Urothelium cell line (cell line): ENCODE results near the gene SRBD1.
"Not testable (repeated sequence)": the region's sequence is repeated elsewhere in the genome, so short reads cannot be mapped to it uniquely, and the experiment has no call there.

Experiments used
- DNase-seq: peaks from one replicate; pipeline ENCODE4 v3.0.0; 2011; ENCODE audit warnings: low spot score, mixed read lengths
- FAIRE-seq: peaks from 2 replicates; lab custom pipeline; 2011; peaks lifted over from hg19 to GRCh38; lab: Jason Lieb, UNC

The SRBD1 gene

DNA sequence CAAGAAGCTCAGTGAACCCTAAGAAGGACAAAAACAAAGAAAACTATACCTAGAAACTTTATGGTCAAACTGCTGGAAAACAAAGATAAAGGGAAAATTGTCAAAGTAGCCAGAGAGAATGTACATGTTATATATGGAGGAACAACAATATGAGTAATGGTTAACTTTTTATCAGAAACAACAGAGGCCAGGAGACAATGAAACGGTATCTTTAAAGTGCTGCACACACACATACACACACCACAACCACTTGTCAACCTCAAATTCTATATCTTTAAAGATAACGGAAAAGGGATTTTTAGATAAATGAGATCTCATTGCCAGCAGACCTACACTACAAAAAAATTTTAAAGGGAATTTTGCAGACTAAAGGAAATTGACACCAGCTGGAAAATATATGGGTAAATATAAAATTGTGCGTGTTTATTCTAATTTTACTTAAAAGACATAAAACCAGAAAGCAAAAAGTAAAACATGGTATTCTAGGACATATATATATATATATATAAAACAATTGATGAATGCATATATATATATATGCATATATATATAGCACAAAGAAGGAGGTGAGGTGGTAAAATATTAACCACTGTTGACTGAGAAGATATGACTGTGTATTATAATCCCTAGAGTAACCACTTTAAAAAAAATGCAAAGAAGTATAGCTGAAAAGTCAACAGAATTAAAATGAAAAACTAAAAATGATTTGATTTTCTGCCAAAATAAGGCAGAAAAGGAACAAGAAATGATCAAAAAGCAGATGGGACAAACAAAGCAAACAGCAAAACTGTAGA lies 172.0 kb downstream of the SRBD1 start:
- FAIRE-seq, result no peak
- no peak for DNase-seq

DNA sequence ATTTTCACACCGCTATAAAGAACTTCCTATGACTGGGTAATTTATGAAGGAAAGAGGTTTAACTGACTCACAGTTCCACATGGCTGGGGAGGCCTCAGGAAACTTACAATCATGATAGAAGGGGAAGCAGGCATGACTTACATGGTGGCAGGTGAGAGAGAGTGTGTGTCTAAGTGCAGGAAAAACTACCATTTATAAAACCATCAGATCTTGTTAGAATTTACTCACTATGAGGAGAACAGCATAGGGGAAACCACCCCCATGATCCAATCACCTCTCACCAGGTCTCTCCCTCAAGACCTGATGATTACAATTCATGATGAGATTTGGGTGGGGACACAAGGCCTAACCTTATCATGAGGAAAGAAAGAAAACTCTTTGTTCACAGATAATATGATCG lies 174.6 kb downstream of the SRBD1 start:
- FAIRE-seq, result no peak
- no peak for DNase-seq

DNA sequence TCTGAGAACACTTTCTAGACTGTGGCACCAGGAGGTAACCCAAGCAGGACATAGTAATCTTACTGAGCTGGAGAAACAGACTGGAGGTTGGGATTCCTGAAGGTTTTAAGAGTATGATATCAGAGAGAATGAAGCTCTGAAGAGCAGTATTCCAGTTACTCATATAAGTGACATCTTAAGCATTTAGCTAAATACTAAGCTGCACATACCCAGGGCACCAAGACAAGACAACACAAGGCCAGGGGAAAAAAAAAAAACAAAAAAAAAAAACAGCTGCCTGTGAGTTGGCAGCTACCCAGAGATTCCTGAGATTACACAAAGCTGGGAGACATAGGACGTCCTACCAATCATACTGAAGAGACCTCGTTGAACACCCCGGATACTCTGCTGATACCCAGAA lies 175.8 kb downstream of the SRBD1 start:
- FAIRE-seq, result no peak
- DNase-seq, result peak; percentile 52

DNA sequence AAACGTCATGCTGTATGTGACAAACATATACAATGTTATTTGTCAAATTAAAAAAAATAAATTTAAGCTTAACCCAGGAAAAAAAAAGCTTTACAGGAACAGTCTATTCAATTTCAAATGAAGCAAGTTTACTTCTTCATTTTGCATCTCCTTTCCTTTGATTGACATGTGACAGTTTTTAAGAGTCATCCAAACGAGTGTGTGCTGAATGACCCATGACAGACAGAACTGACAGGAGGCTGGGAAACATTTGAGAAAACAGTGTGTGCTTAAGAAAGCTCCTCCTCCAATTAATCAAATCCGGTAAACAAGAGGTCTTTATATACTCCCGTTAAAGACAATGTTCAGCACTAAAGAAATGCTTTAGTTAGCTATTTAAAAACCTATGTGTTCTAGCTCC lies 177.7 kb downstream of the SRBD1 start:
- no peak for DNase-seq
- FAIRE-seq, result no peak

DNA sequence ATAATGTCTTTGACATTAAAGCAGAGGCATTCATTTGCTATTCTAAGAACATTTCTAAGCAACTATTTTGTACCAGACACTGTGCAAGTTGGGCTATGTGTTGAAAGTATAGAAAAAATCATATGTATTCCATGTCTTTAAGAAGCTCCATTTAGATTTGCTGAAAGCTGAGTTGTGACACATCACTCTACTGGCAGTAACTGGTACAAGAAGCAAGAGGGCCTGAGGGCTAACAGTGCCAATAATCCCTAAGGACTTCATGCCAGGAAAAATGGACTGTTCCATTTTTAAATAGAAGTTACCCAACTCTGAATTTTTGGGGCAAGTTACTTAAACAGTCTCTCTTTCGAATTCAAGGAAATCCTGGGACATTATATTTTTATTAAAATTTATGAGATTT lies 178.7 kb downstream of the SRBD1 start:
- FAIRE-seq (no peak), DNase-seq (no peak)

DNA sequence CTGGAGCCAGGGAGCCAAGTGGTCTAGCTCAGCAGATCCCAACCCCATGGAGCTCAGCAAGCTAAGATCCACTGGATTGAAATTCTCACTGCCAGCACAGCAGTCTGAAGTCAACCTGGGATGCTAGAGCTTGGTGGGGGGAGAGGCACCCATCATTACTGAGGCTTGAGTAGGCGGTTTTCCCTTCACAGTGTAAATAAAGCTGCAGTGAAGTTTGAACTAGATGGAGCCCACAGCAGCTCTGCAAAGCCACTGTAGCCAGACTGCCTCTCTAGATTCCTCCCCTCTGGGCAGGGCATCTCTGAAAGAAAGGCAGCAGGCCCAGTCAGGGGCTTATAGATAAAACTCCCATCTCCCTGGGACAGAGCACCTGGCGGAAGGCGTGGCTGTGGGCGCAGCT lies 185.0 kb downstream of the SRBD1 start:
- not testable (repeated sequence) for DNase-seq

DNA sequence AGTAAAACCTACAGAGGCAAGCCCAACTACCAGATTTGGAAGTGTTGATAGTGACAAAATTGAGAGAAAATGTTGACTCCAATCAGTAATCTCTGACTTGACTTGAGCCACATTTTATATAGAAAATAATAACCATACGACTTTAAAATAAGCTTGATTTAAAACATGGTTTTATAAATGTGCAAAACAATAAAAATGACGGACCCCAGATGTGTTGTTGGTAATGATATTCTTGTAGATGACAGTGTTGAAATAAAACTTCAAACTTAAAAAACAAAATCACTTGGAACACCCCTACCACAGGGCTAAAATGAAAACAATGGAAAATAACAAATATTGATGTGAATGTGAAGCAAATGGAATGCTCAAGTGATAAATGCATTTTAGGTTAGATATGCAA lies 188.1 kb downstream of the SRBD1 start:
- no peak for FAIRE-seq
- no peak for DNase-seq

More for the DNA sequence above, 185.0 kb downstream of the SRBD1 start:
- not testable (repeated sequence) for FAIRE-seq

DNA sequence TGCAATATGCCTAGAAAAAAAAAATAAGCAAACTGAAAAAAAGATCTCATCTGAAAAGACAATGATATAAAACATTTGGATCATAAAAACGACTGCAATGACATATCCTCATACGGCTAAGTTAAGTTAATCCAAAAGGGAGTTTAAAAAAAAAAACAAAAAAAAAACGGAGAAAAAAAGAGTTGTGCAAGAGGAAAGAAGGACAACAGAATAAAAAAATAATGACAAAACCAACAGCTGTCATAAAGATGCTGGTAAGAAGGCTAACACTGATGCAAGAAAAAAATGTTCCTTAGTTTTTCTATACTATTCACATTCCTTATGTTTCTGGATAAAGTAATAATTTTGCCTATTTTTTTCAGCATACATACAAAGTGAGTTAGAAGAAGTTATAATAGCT lies 192.5 kb downstream of the SRBD1 start:
- FAIRE-seq, result no peak
- DNase-seq, result no peak

DNA sequence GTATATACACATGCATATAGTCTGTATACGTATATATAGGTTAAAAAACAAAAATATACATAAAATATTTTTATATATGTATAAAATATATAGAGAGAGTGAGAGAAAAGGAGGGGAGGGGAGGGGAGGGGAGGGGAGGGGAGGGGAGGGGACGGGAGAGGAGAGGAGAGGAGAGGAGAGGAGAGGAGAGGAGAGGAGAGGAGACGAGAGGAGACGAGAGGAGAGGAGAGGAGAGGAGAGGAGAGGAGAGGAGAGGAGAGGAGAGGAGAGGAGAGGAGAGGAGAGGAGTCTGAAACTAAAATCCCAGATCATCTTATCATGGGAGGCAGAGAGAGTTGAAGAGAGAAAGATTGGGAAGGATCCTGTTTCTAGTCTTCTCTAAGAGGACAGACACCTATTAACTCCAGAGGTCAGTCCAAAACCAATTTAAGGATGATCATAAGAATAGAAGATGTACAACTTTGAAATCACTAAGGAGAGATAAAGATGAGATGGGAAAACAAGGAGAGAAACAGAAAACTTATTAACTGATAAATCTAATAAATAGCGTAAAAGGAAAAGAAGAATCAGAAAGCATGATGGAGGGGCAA lies 195.4 kb downstream of the SRBD1 start:
- no peak for DNase-seq
- FAIRE-seq, result no peak

DNA sequence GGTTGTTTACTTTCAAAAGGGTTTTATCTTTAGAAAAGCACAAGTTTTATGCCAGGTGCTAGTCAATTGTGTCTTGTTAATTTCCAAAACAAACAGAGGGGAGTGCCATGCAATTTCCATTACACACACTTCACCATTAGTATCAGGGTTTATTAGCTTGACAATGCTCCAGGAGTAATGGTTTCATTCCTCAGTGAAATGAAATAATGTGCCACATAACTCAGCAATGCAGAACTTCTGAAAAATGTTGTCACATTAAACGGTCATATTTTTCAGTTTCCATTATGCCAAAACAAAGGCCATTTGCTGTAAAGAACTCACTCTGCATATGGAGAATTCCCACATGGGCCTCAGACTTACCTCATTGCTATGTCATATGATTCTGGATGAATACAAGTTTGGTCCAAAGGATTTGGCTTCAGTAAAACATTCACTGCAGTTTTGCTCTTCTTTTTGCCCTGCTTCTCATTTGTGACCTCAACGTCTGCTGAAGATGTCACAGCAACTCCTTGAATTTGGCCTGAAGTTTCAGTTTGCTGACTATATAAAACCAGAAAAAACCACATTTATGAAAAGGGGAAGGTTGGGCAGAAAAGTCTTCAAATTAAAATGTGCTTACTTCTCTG lies 198.2 kb downstream of the SRBD1 start:
- DNase-seq, result no peak
- FAIRE-seq, result no peak

DNA sequence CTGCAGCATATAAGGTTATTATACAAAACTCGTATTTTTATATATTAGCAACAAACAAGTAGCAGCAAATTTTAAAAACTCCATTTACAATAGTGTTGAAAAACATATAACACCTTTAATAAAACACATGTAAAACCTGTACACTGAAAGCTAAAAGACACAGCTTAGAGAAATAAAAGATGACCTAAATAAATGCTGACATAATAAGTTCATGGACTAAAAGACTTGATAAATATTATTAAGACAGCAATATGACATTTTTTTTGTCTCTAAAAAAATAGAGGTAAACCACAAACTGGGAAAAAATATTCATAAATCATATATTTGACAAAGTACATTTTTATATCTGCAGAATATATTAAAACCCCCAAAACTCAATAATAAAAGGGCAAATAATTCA lies 201.4 kb downstream of the SRBD1 start:
- no peak for FAIRE-seq
- DNase-seq, result no peak

DNA sequence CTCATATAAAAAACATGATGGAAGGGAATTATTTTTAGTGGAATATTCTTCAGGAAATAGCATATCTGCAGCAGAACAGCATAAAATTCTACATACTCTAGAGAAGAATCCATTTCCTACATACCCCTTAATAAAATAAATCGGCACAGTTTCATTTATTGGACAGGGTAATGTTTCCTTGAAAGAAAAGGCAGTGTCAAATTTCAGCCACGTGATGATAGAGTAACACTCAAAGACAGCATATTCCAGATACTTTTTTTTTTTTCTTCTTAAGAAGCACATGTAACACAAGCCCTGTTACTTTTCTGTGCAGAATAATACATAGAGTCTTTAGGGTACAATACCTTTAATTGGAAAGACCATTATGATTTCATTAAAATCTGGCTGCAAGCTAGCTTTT lies 204.4 kb downstream of the SRBD1 start:
- DNase-seq, result no peak
- no peak for FAIRE-seq

DNA sequence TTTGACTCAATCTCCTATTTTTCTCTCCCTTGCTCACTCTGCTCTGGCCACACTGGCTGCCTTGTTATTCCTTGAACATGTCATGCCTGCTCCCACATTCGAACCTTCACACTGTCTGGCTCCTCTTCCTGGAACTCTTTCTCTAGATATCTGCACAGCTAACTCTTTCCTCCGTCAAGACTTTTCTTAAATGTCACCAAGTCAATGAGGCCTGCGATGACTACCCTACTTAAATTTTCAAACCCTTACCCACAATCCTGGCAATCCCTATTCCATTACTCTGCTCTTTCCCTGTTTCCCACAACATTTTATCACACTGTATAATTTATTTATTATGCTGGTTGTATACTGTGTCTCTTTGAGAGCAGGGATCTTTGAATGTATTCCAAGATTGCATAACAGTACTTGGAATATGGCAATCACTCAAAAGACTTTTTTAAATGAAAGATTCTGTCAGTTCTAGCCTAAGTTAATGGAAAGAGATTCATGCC lies 206.2 kb downstream of the SRBD1 start:
- FAIRE-seq (no peak), DNase-seq (no peak)

DNA sequence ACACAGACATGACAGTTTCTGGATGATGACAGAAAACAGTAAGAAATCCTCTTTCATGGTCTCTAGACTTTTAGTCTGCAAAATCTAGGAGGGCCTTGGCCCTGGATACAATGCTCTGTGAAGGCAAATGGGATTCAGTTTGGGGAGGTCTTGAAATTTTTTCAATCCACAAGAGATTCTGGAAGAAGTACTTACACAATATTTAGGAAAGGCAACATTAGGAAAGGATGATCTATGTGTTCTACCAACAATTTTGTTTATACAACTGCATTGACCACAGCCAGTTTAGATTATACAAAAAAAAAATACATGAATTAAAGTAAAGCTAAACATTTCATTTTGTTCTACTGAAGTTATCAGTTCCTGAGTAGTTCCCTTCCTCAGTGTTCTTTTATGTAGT lies 208.0 kb downstream of the SRBD1 start:
- no peak for DNase-seq
- no peak for FAIRE-seq

DNA sequence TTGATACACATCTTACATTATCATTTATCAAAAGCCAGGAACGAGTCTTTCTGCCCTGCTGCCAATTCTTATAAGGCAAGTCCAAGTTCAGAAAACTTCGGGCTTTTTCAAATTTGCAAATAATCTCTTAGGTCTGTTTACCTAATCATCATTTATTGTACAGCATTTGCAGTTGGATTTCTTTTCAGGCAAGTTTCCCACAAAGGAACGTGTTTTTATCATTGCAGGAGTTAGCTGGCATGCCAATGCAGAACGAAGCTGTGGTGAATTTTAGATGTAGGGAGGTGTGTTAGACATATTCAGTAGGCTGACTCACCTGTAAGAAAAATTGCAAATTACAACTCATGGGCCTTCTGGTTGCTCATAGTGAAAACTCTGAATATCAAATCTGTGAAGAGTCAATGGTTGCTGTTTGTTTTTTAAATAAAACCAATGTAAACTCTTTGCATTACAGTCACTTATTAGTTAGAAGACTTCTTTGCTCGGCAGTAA lies 209.6 kb downstream of the SRBD1 start:
- FAIRE-seq, result no peak
- no peak for DNase-seq

DNA sequence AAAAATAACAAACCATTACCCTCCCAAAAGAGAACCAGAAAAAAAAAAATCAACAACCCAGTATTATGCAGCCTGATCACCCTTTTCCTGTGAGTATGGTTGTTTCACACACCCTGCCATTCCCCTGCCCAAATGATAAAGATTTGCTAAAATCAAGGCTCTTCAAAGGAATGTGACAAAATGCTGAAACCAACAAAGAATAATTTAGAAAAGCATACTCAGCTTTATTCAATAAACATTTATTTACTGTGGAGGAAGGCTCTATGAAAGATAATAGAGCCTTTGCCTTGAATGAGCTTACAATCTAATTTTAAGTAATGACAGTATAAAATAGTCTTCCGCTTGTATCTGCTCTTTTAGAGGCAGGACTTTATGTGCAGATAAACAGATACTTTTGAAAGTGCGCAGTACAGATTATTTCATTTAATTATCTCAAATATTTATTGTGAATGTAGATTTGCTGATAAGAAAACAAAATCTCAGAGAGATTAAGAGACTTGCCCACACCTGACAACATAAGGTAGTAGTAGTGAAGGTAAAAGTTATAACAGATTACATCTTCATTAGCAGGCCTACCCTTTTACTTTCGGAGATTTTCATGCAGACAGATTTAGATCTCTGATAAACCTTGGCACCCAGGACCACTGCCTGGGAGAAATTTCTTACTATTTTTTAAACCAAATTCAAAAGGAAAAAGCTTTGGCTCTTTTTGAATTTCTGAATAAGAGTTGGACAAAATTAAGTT lies 211.9 kb downstream of the SRBD1 start:
- no peak for DNase-seq
- FAIRE-seq, result no peak

DNA sequence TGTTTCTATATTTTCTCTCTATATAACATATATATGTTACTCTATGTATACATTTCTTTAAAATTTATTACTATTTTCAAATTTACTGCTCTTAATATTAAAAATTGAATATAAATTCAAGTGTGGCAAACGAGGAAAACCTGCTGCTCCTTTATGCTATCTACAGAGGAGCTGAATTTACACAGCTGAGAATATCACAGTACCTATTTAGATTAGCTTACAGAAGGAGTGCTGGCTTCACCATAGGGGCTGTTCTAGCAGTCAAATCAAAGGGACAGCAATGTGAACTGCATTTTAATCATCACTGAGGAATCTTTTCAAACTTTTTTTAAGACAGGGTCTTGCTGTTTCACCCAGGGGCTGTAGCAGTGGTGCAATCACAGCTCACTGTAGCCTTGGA lies 213.8 kb downstream of the SRBD1 start:
- FAIRE-seq (no peak), DNase-seq (no peak)

DNA sequence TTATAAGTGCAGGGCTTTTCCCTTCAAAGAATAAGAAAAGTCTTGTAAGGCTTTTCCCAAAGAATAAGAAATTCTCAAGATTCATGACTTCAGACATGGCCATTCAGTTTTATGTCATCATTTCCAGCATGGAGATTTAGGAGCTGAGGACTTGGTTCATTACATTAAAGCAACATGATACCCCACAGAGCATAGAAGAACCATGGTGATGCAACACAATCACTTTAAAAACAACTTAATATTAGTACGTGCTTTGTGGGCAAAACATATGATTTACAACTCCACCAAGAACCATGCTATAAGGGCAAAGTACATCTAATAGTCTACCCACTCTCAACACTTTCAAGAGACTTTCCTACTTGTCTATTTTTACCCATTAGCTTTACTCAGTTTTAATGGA lies 214.4 kb downstream of the SRBD1 start:
- DNase-seq, result no peak
- no peak for FAIRE-seq

DNA sequence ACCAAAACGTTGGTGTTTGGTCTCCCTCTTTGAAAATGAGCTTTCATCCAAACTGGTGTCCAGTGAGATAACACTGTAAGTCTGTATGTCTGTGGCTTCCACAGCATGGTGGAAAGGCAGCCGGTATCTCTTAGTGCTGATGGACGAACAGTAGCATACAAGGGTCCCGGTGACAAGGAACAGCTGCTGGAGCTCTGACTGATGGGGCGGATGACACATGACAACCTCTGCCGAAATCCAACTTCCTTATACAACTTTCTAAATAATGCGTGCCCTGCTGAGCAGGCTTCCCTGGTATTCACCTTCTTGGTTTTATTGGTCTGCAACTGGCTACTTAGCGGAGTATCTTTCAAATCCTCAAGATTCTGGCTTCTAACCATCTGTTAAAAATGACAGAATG lies 216.2 kb downstream of the SRBD1 start:
- FAIRE-seq (no peak), DNase-seq (no peak)

DNA sequence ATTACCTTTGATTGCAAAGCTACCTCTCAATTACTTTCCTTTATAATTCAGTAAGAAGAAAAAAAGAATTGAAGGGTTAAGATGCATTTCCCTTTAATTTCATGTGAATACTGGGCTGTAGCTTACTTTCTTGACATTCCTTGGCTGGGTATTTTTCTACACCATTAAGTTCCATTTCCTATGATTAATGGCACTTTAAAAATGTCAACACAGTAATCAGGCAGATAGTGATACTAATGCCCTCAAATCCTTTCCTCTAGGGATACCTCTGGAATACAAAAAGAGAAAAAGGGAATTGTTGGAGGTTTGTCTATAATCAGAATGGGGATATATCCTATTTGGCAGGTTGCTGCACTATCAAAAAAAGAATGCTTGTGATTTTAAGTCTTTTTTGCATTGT lies 216.9 kb downstream of the SRBD1 start:
- DNase-seq (no peak), FAIRE-seq (no peak)

DNA sequence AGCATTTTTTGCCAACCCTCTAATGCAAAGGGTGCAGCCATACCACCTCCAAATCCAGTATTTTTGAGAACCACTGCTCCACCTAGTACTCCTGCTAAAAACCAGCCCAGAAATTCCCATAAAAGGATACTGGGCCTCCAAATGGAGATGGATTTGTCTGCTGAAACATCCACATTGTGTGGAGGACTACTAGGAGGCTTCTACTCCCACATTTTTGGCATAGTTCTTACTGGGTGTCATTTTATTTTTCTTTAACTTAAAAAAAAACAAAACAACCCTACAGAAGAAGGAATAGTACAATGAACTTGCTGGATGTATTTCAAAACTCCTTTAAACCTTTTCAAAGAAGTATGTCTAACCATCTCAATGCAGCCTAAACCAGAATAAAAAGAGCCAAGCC lies 219.2 kb downstream of the SRBD1 start:
- no peak for FAIRE-seq
- no peak for DNase-seq
